Ectodermal cell (in vitro differentiated cells): Measurements from ENCODE around the gene FFAR3.
"Not testable (repeated sequence)": the region's sequence is repeated elsewhere in the genome, so short reads cannot be mapped to it uniquely, and the experiment has no call there.

ENCODE experiments used
- H3K27ac ChIP-seq: 2 replicates; pipeline ENCODE4 v1.7.0; 2013; ENCODE audit warnings: mild to moderate bottlenecking, low read depth, low read length; ENCODE audit not compliant: insufficient read depth, poor library complexity, severe bottlenecking
- H3K27me3 ChIP-seq: 2 replicates; pipeline ENCODE4 v1.7.0; 2013; ENCODE audit warnings: mild to moderate bottlenecking, low read length; ENCODE audit not compliant: insufficient read depth, control insufficient read depth, poor library complexity, severe bottlenecking
- H3K36me3 ChIP-seq: one replicate; pipeline ENCODE4 v1.7.0; 2013; ENCODE audit warnings: low read length; ENCODE audit not compliant: control insufficient read depth, insufficient read depth
- H3K4me1 ChIP-seq: one replicate; pipeline ENCODE4 v1.7.0; 2013; ENCODE audit warnings: low read length; ENCODE audit not compliant: control insufficient read depth, insufficient read depth
- H3K4me3 ChIP-seq: 2 replicates; pipeline ENCODE4 v1.7.0; 2013; ENCODE audit warnings: low read depth, low read length, control low read depth; ENCODE audit not compliant: insufficient read depth
- H3K9me3 ChIP-seq: 2 replicates; pipeline ENCODE4 v1.7.0; 2013; ENCODE audit warnings: mild to moderate bottlenecking, low read length, moderate library complexity; ENCODE audit not compliant: control insufficient read depth
- WGBS, 2 experiments: methylation state at CpG; one replicate each; pipeline ENCODE4 v1.1.7; 2013; ENCODE audit warnings: missing lambda C conversion rate in 2 of 2; 5-methylcytosine and 5-hydroxymethylcytosine counted together

FFAR3 gene

GRCh38 chr19:35360880-35361420, 2.7 kb downstream of the FFAR3 start:
- Histone ChIP-seq H3K4me3 (no peak overlapping the region), H3K4me1 (no peaks in the 10 kb centered on the region), H3K36me3 (no peaks in the 10 kb centered on the region), H3K27ac (no peak overlapping the region), H3K27me3 (no peaks in the 10 kb centered on the region), H3K9me3 (no peaks in the 10 kb centered on the region)
- WGBS, 2 experiments, result 93% methylated on average over 5 of the region's 5 CpGs

- Histone ChIP-seq H3K9me3 (no peaks in the 10 kb centered on the region), H3K27ac (no peak overlapping the region), H3K27me3 (no peaks in the 10 kb centered on the region), H3K4me3 (no peak overlapping the region), H3K36me3 (no peaks in the 10 kb centered on the region), H3K4me1 (no peaks in the 10 kb centered on the region)
- WGBS, 2 experiments, result 93 to 94% methylated on average over 10 to 14 of the region's 14 CpGs
Observed at GRCh38 chr19:35362261-35363000, 4.2 kb downstream of the FFAR3 start.

DNA sequence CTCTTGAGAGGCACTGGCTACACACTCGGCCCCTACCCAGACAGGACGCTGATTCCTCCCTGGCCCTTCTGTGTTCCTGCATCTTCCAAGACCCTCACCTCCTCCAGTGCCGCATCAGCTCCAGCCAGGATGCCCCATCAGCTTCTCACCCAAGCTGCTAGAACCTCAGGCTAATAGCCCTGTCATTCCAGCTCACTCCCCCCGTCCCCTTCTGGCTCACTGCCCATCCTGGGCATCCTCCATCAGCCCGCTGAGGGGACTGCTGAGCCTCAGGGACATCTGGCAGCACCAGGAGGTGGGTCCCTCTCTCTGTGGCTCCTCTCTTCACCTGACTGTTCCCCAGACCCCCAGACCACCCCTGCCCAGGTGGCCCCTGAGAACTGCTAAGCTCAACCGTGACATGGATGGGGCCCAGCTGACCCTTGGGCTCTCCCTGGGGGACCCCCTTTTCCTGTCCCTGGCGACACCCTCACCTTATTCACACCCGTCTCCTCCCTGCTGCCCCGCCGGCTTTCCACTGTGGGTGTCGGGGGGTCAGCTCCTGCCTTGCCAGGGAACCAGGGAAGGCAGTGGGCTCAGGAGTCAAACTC, 4.8 kb downstream of the FFAR3 start:
- no peaks in the 10 kb centered on the region for H3K36me3 ChIP-seq
- H3K4me3 ChIP-seq, result no peak overlapping the region
- H3K27me3 ChIP-seq, result no peaks in the 10 kb centered on the region
- WGBS, 2 experiments, result 91 to 95% methylated on average over 11 of the region's 11 CpGs
- H3K4me1 ChIP-seq, result no peaks in the 10 kb centered on the region
- no peaks in the 10 kb centered on the region for H3K9me3 ChIP-seq
- no peak overlapping the region for H3K27ac ChIP-seq

DNA sequence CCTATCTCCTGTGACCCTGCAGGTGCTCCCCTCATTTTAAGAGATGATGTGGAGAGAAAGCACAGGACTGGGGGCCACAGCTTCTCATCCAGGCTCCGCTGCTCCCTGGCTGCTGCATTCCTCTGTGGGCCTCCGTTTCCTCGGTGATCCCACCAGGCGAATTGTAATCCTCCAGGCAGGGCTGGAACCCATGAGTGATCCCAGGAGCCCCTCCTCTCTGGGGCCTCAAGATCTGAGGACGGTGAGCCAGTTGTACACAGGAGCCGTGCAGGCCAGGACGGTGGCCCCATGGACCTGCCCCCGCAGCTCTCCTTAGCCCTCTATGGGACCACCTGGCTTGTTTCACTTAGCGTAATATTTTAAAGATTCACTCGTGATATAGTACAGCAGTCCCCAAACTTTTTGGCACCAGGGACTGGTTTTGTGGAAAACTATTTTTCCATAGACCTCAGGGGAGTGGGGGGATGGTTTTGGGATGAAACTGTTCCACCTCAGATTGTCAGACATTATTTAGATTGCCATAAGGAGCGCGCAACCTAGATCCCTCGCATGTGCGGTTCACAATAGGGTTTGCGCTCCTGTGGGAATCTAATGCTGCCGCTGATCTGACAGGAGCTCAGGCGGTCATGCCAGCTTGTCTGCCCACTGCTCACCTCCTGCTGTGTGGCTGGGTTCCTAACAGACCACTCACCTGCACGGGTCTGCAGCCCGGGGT, 5.6 kb downstream of the FFAR3 start:
- Histone ChIP-seq H3K9me3 (no peaks in the 10 kb centered on the region), H3K27me3 (no peaks in the 10 kb centered on the region), H3K4me3 (no peak overlapping the region), H3K27ac (no peak overlapping the region), H3K36me3 (no peaks in the 10 kb centered on the region), H3K4me1 (no peaks in the 10 kb centered on the region)
- WGBS, 2 experiments, result 87% methylated on average over 19 of the region's 19 CpGs

- H3K4me3 ChIP-seq, result no peak overlapping the region
- WGBS, 2 experiments, result 96% methylated on average over 4 of the region's 4 CpGs
- H3K4me1 ChIP-seq, result no peaks in the 10 kb centered on the region
Observed at GRCh38 chr19:35365303-35365702, 7.0 kb downstream of the FFAR3 start.

GRCh38 chr19:35368378-35368777, 10.1 kb downstream of the FFAR3 start:
- WGBS, 2 experiments, result no CpG with 5 or more reads among the region's 1 CpG
- Histone ChIP-seq H3K4me3 (no peak overlapping the region), H3K27me3 (no peaks in the 10 kb centered on the region), H3K27ac (no peak overlapping the region), H3K36me3 (no peaks in the 10 kb centered on the region), H3K4me1 (no peaks in the 10 kb centered on the region), H3K9me3 (no peaks in the 10 kb centered on the region)

More at GRCh38 chr19:35365303-35365702, 7.0 kb downstream of the FFAR3 start:
- H3K27ac ChIP-seq, result no peak overlapping the region
- no peaks in the 10 kb centered on the region for H3K36me3 ChIP-seq
- H3K9me3 ChIP-seq, result no peaks in the 10 kb centered on the region
- H3K27me3 ChIP-seq, result no peaks in the 10 kb centered on the region

DNA sequence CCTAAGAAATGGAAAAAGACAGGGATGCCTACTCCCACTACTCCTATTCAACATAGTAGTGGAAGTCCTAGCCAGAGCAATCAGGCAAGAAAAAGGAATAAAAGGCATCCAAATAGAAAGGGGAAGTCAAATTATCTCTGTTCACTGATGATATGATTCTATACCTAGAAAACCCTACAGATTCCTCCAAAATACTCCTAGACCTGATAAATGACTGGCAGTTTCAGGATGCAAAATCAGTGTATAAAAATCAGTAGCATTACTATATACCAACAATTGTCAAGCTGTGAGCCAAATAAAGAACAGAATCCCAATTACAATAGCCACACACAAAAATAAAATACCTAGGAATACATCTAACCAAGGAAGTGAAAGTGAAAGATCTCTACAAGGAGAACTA, 11.3 kb downstream of the FFAR3 start:
- Histone ChIP-seq H3K36me3 (no peaks in the 10 kb centered on the region), H3K4me3 (no peak overlapping the region), H3K27me3 (no peaks in the 10 kb centered on the region)

GRCh38 chr19:35370722-35371121, 12.5 kb downstream of the FFAR3 start, which contains the start of gene GPR42:
TSS of gene GPR42 (plus strand) at chr19:35371068. CDS start at chr19:35371360, 292 bp downstream.
- 93 to 94% methylated on average over 6 to 7 of the region's 8 CpGs for WGBS, 2 experiments
- Histone ChIP-seq H3K27ac (no peak within 1 kb of the TSS), H3K27me3 (no peaks in the 10 kb centered on the region), H3K4me3 (no peak within 1 kb of the TSS), H3K9me3 (no peaks in the 10 kb centered on the region), H3K36me3 (no peaks in the 10 kb centered on the region), H3K4me1 (no peaks in the 10 kb centered on the region)

More for the DNA sequence above, 11.3 kb downstream of the FFAR3 start:
- H3K27ac ChIP-seq, result no peak overlapping the region
- no peaks in the 10 kb centered on the region for H3K4me1 ChIP-seq
- H3K9me3 ChIP-seq, result no peaks in the 10 kb centered on the region

DNA sequence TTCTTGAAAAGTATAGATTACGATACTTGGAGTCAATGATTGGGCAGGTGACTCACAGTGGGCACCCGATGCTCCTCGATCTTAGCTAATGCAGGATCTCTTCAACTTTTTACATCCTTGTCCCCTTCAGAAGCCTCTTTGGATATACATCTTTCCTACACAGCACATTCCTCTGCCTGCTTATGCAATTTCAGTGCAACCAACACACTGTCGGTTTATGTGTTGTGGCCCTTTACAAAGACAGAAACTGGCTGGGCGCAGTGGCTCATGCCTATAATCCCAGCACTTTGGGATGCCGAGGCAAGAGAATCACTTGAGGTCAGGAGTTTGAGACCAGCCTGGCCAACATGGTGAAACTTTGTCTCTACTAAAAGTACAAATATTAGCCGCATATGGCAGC, 15.2 kb downstream of the FFAR3 start:
- no peaks in the 10 kb centered on the region for H3K36me3 ChIP-seq
- no peak overlapping the region for H3K27ac ChIP-seq
- no peak overlapping the region for H3K4me3 ChIP-seq
- 86 to 88% methylated on average over 7 of the region's 7 CpGs for WGBS, 2 experiments
- H3K4me1 ChIP-seq, result no peaks in the 10 kb centered on the region
- no peaks in the 10 kb centered on the region for H3K9me3 ChIP-seq
- H3K27me3 ChIP-seq, result no peaks in the 10 kb centered on the region

DNA sequence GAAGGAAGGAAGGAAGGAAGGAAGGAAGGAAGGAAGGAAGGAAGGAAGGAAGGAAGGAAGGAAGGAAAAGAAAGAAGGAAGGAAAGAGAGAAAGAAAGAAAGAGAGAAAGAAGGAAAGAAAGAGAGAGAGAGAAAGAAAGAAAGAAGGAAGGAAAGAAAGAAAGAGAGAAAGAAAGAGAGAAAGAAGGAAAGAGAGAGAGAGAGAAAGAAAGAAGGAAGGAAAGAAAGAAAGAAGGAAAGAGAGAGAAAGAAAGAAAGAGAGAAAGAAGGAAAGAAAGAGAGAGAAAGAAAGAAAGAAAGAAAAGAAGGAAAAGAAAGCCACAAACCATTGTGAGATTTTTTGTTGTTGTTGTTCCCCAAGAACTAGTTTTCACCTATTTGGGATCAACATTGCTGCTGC, 15.8 kb downstream of the FFAR3 start:
- not testable (repeated sequence) for H3K9me3 ChIP-seq, H3K4me3 ChIP-seq, H3K4me1 ChIP-seq, H3K27me3 ChIP-seq, H3K27ac ChIP-seq, H3K36me3 ChIP-seq
